ENCODE results near the gene ATP1A3. TPM values are rescaled to one million over a fixed set of nuclear protein-coding genes. Genes with fewer than 3 reads are reported as not detected.

The ATP1A3 gene
- total and polyA plus RNA-seq, 3 experiments from 2014 or later: 1.9 to 8.2 (median 4.1) TPM

- peaks cover 9% of the 10 kb centered on the region for H3K4me1 ChIP-seq (ENCODE audit: insufficient read depth, low read length)
- ChIA-PET POLR2A (interaction anchor here (1.2 kb wide), 1 partner anchor 10 kb away, joined by 4 read pairs; no protein-coding TSS in a partner anchor), CTCF (no interaction called here)
- no peaks in the 10 kb centered on the region for H3K9me3 ChIP-seq (ENCODE audit: low read length)
- H3K36me3 Mint-ChIP-seq: no peaks in the 10 kb centered on the region
- peaks cover 3% of the 10 kb centered on the region for H3K27me3 ChIP-seq (ENCODE audit: insufficient read depth, low read length, poor library complexity, severe bottlenecking)
- H3K36me3 ChIP-seq (ENCODE audit: insufficient read depth, low read length): no peaks in the 10 kb centered on the region
- H3K27me3 Mint-ChIP-seq: peaks cover 11 to 16% of the 10 kb centered on the region in 2 donors
- H3K27ac Mint-ChIP-seq: peak overlapping the region in 1 of 8 donors; percentile 7
- H3K4me3 ChIP-seq (ENCODE audit: low read length): no peak overlapping the region
- DNase-seq: no peak
- H3K4me1 Mint-ChIP-seq: peaks cover 9 to 15% (median 9%) of the 10 kb centered on the region in 3 donors
- H3K9me3 Mint-ChIP-seq: no peaks in the 10 kb centered on the region
- H3K4me3 Mint-ChIP-seq: no peak overlapping the region
- no peak overlapping the region for H3K27ac ChIP-seq (ENCODE audit: low read depth, low read length)
These were observed 72.2 kb downstream of the ATP1A3 start for GRCh38 chr19:41921577-41922576.

GRCh38 chr19:41920882-41921576 is 73.0 kb downstream of the ATP1A3 start:
- peaks cover 12% of the 10 kb centered on the region for H3K27me3 ChIP-seq (ENCODE audit: insufficient read depth, low read length, poor library complexity, severe bottlenecking)
- Mint-ChIP-seq H3K9me3 (no peaks in the 10 kb centered on the region), H3K4me1 (peaks cover 9 to 15% (median 9%) of the 10 kb centered on the region in 3 donors), H3K27me3 (peaks cover 11 to 16% of the 10 kb centered on the region in 2 donors), H3K27ac (no peak overlapping the region), H3K36me3 (no peaks in the 10 kb centered on the region), H3K4me3 (no peak overlapping the region)
- peaks cover 16% of the 10 kb centered on the region for H3K4me1 ChIP-seq (ENCODE audit: insufficient read depth, low read length)
- DNase-seq: peak in 1 of 5 donors; percentile 46
- no peak overlapping the region for H3K27ac ChIP-seq (ENCODE audit: low read depth, low read length)
- H3K36me3 ChIP-seq (ENCODE audit: insufficient read depth, low read length): no peaks in the 10 kb centered on the region
- CTCF ChIA-PET: no interaction called here
- no peaks in the 10 kb centered on the region for H3K9me3 ChIP-seq (ENCODE audit: low read length)
- POLR2A ChIA-PET: interaction anchor here (1.2 kb wide), 1 partner anchor 10 kb away, joined by 4 read pairs; no protein-coding TSS in a partner anchor
- no peak overlapping the region for H3K4me3 ChIP-seq (ENCODE audit: low read length)

GRCh38 chr19:41919948-41920712 is 73.9 kb downstream of the ATP1A3 start:
- POLR2A ChIA-PET: no interaction called here

GRCh38 chr19:41918653-41919244 is 75.3 kb downstream of the ATP1A3 start:
- ChIA-PET CTCF (interaction anchor here (1.3 kb wide), 1 partner anchor 15 kb away, joined by 4 read pairs; no protein-coding TSS in a partner anchor), POLR2A (no interaction called here)

More at GRCh38 chr19:41919948-41920712, 73.9 kb downstream of the ATP1A3 start:
- CTCF ChIA-PET: interaction anchor here (0.6 to 1.3 kb wide), 2 partner anchors 14 to 45 kb away, joined by 3 to 4 read pairs; no protein-coding TSS in a partner anchor
- Histone ChIP-seq H3K27ac (ENCODE audit: low read depth, low read length) (no peak overlapping the region), H3K9me3 (ENCODE audit: low read length) (no peaks in the 10 kb centered on the region), H3K4me1 (ENCODE audit: insufficient read depth, low read length) (peaks cover 25% of the 10 kb centered on the region), H3K36me3 (ENCODE audit: insufficient read depth, low read length) (no peaks in the 10 kb centered on the region), H3K27me3 (ENCODE audit: insufficient read depth, low read length, poor library complexity, severe bottlenecking) (peaks cover 18% of the 10 kb centered on the region), H3K4me3 (ENCODE audit: low read length) (no peak overlapping the region)
- no peaks in the 10 kb centered on the region for H3K36me3 Mint-ChIP-seq
- DNase-seq: peak in 1 of 5 donors; percentile 47
- H3K4me3 Mint-ChIP-seq: no peak overlapping the region
- H3K9me3 Mint-ChIP-seq: no peaks in the 10 kb centered on the region
- H3K27ac Mint-ChIP-seq: no peak overlapping the region
- H3K4me1 Mint-ChIP-seq: peaks cover 9 to 15% (median 9%) of the 10 kb centered on the region in 3 donors
- peaks cover 11 to 16% of the 10 kb centered on the region in 2 donors for H3K27me3 Mint-ChIP-seq

GRCh38 chr19:41918095-41918494 is 75.9 kb downstream of the ATP1A3 start:
- no peak for DNase-seq
- no peak overlapping the region for H3K4me3 Mint-ChIP-seq
- ChIA-PET POLR2A (no interaction called here), CTCF (no interaction called here)
- peaks cover 15 to 25% (median 15%) of the 10 kb centered on the region in 3 donors for H3K4me1 Mint-ChIP-seq
- Histone ChIP-seq H3K27me3 (ENCODE audit: insufficient read depth, low read length, poor library complexity, severe bottlenecking) (peaks cover 36% of the 10 kb centered on the region), H3K9me3 (ENCODE audit: low read length) (no peaks in the 10 kb centered on the region), H3K4me3 (ENCODE audit: low read length) (no peak overlapping the region), H3K4me1 (ENCODE audit: insufficient read depth, low read length) (peaks cover 42% of the 10 kb centered on the region), H3K36me3 (ENCODE audit: insufficient read depth, low read length) (no peaks in the 10 kb centered on the region), H3K27ac (ENCODE audit: low read depth, low read length) (no peak overlapping the region)
- H3K27me3 Mint-ChIP-seq: peaks cover 15 to 20% of the 10 kb centered on the region in 2 donors
- H3K9me3 Mint-ChIP-seq: no peaks in the 10 kb centered on the region
- no peaks in the 10 kb centered on the region for H3K36me3 Mint-ChIP-seq
- no peak overlapping the region for H3K27ac Mint-ChIP-seq

More at GRCh38 chr19:41918653-41919244, 75.3 kb downstream of the ATP1A3 start:
- peaks cover 36% of the 10 kb centered on the region for H3K4me1 ChIP-seq (ENCODE audit: insufficient read depth, low read length)
- no peak overlapping the region for H3K4me3 ChIP-seq (ENCODE audit: low read length)
- Mint-ChIP-seq H3K36me3 (no peaks in the 10 kb centered on the region), H3K27ac (no peak overlapping the region), H3K4me3 (no peak overlapping the region), H3K4me1 (peaks cover 14 to 22% (median 16%) of the 10 kb centered on the region in 3 donors), H3K27me3 (peaks cover 15 to 21% of the 10 kb centered on the region in 2 donors), H3K9me3 (no peaks in the 10 kb centered on the region)
- H3K27me3 ChIP-seq (ENCODE audit: insufficient read depth, low read length, poor library complexity, severe bottlenecking): peaks cover 30% of the 10 kb centered on the region
- no peaks in the 10 kb centered on the region for H3K9me3 ChIP-seq (ENCODE audit: low read length)
- DNase-seq: no peak
- H3K27ac ChIP-seq (ENCODE audit: low read depth, low read length): no peak overlapping the region
- no peaks in the 10 kb centered on the region for H3K36me3 ChIP-seq (ENCODE audit: insufficient read depth, low read length)

GRCh38 chr19:41917676-41918075 is 76.4 kb downstream of the ATP1A3 start:
- no peak overlapping the region for H3K4me3 Mint-ChIP-seq
- CTCF ChIA-PET: no interaction called here
- DNase-seq: no peak
- H3K27me3 ChIP-seq (ENCODE audit: insufficient read depth, low read length, poor library complexity, severe bottlenecking): peaks cover 36% of the 10 kb centered on the region
- H3K4me1 ChIP-seq (ENCODE audit: insufficient read depth, low read length): peaks cover 42% of the 10 kb centered on the region
- no peaks in the 10 kb centered on the region for H3K9me3 Mint-ChIP-seq
- H3K4me1 Mint-ChIP-seq: peaks cover 15 to 27% (median 15%) of the 10 kb centered on the region in 3 donors
- no peak overlapping the region for H3K4me3 ChIP-seq (ENCODE audit: low read length)
- H3K36me3 ChIP-seq (ENCODE audit: insufficient read depth, low read length): no peaks in the 10 kb centered on the region
- no peak overlapping the region for H3K27ac Mint-ChIP-seq
- no peak overlapping the region for H3K27ac ChIP-seq (ENCODE audit: low read depth, low read length)
- peaks cover 15 to 18% of the 10 kb centered on the region in 2 donors for H3K27me3 Mint-ChIP-seq
- POLR2A ChIA-PET: no interaction called here
- no peaks in the 10 kb centered on the region for H3K36me3 Mint-ChIP-seq
- H3K9me3 ChIP-seq (ENCODE audit: low read length): no peaks in the 10 kb centered on the region

Measured in CD8-positive, alpha-beta memory T cell (primary cell).